Type B pancreatic cell (in vitro differentiated cells): ENCODE results near the gene GALNT4. TPM values are rescaled to one million over a fixed set of nuclear protein-coding genes. Genes with fewer than 3 reads are reported as not detected.

Experiments
- DNase-seq: peaks from one replicate; pipeline ENCODE4 v3.0.0; 2021; ENCODE audit warnings: mixed read lengths; ENCODE audit not compliant: unreplicated experiment; ENCODE audit errors: extremely low spot score
- H3K27ac Mint-ChIP-seq: 2 replicates; pipeline ENCODE4 v1.8.0; 2021; ENCODE audit warnings: mild to moderate bottlenecking, mixed read lengths
- H3K27me3 Mint-ChIP-seq: 2 replicates; pipeline ENCODE4 v1.8.0; 2021; ENCODE audit warnings: mixed read lengths
- H3K36me3 Mint-ChIP-seq: 2 replicates; pipeline ENCODE4 v1.8.0; 2021; ENCODE audit warnings: mixed read lengths
- H3K4me1 Mint-ChIP-seq: one replicate; pipeline ENCODE4 v1.8.0; 2021; ENCODE audit warnings: mixed read lengths; ENCODE audit not compliant: unreplicated experiment
- H3K4me3 Mint-ChIP-seq: 2 replicates; pipeline ENCODE4 v1.8.0; 2021; ENCODE audit warnings: mild to moderate bottlenecking, mixed read lengths
- H3K9me3 Mint-ChIP-seq: 2 replicates; pipeline ENCODE4 v1.8.0; 2021; ENCODE audit warnings: mixed read lengths
- CTCF ChIP-seq: fragments of 200-600 bp; sonication (generic); conservative IDR thresholded peaks from 2 replicates; pipeline ENCODE4 v1.5.0; 2021; ENCODE audit warnings: antibody characterized with exemption, mild to moderate bottlenecking
- total RNA-seq: library from RNA; stranded (reverse); gene quantifications from 2 replicates; pipeline ENCODE4 v1.2.1, GENCODE V29; 2021; ENCODE audit warnings: low replicate concordance

Gene GALNT4
- total RNA-seq, 1 donor from 2014 or later: 8.7 TPM

GRCh38 chr12:89492883-89493282 lies 31.7 kb downstream of the GALNT4 start:
- Mint-ChIP-seq H3K27me3 (no peaks in the 10 kb centered on the region), H3K4me1 (peaks cover 5% of the 10 kb centered on the region), H3K9me3 (no peaks in the 10 kb centered on the region), H3K36me3 (peaks cover 22% of the 10 kb centered on the region), H3K27ac (peak overlapping the region; percentile 6), H3K4me3 (no peak overlapping the region)
- DNase-seq: no peak
- no peak for TF ChIP-seq CTCF

GRCh38 chr12:89490922-89491321 lies 33.7 kb downstream of the GALNT4 start:
- H3K4me3 Mint-ChIP-seq: no peak overlapping the region
- H3K4me1 Mint-ChIP-seq: no peaks in the 10 kb centered on the region
- no peak overlapping the region for H3K27ac Mint-ChIP-seq
- peaks cover 28% of the 10 kb centered on the region for H3K36me3 Mint-ChIP-seq
- no peak for TF ChIP-seq CTCF
- DNase-seq: no peak
- no peaks in the 10 kb centered on the region for H3K9me3 Mint-ChIP-seq
- H3K27me3 Mint-ChIP-seq: no peaks in the 10 kb centered on the region

- H3K4me1 Mint-ChIP-seq: no peaks in the 10 kb centered on the region
- no peaks in the 10 kb centered on the region for H3K27me3 Mint-ChIP-seq
- TF ChIP-seq CTCF: no peak
- H3K9me3 Mint-ChIP-seq: no peaks in the 10 kb centered on the region
- peaks cover 11% of the 10 kb centered on the region for H3K36me3 Mint-ChIP-seq
- no peak overlapping the region for H3K4me3 Mint-ChIP-seq
- no peak for DNase-seq
- no peak overlapping the region for H3K27ac Mint-ChIP-seq
Observed at GRCh38 chr12:89486264-89486663, 38.3 kb downstream of the GALNT4 start.

- no peak overlapping the region for H3K27ac Mint-ChIP-seq
- DNase-seq: no peak
- H3K4me1 Mint-ChIP-seq: no peaks in the 10 kb centered on the region
- H3K9me3 Mint-ChIP-seq: no peaks in the 10 kb centered on the region
- TF ChIP-seq CTCF: no peak
- no peaks in the 10 kb centered on the region for H3K27me3 Mint-ChIP-seq
- no peak overlapping the region for H3K4me3 Mint-ChIP-seq
- H3K36me3 Mint-ChIP-seq: peaks cover 11% of the 10 kb centered on the region
Observed at GRCh38 chr12:89484470-89484869, 40.1 kb downstream of the GALNT4 start.

- H3K27me3 Mint-ChIP-seq: no peaks in the 10 kb centered on the region
- no peaks in the 10 kb centered on the region for H3K9me3 Mint-ChIP-seq
- H3K36me3 Mint-ChIP-seq: peaks cover 3% of the 10 kb centered on the region
- no peak overlapping the region for H3K27ac Mint-ChIP-seq
- no peak for TF ChIP-seq CTCF
- no peak for DNase-seq
- H3K4me3 Mint-ChIP-seq: no peak overlapping the region
- H3K4me1 Mint-ChIP-seq: no peaks in the 10 kb centered on the region
Observed at GRCh38 chr12:89481213-89481914, 43.2 kb downstream of the GALNT4 start.

- Mint-ChIP-seq H3K27ac (no peak overlapping the region), H3K27me3 (no peaks in the 10 kb centered on the region), H3K4me1 (no peaks in the 10 kb centered on the region), H3K36me3 (no peaks in the 10 kb centered on the region), H3K4me3 (no peak overlapping the region), H3K9me3 (no peaks in the 10 kb centered on the region)
- no peak for TF ChIP-seq CTCF
- DNase-seq: no peak
Observed at GRCh38 chr12:89479982-89480381, 44.6 kb downstream of the GALNT4 start.
